DMS53 treated with DMSO at 0.1 percent for 48 hours (cell line): ENCODE results near the gene FTH1.
"Not testable (repeated sequence)": the region's sequence is repeated elsewhere in the genome, so short reads cannot be mapped to it uniquely, and the experiment has no call there.

Source experiments
- DNase-seq: peaks from one replicate; lab custom pipeline; 2025; ENCODE audit not compliant: unreplicated experiment; lab: John Stamatoyannopoulos, UW

The FTH1 gene

GRCh38 chr11:61964058-61964665, 3.3 kb downstream of the FTH1 start:
- no peak for DNase-seq

- DNase-seq = no peak
Measured at GRCh38 chr11:61963282-61964057, 4.0 kb downstream of the FTH1 start.

GRCh38 chr11:61963016-61963281, 4.5 kb downstream of the FTH1 start:
- no peak for DNase-seq

GRCh38 chr11:61962213-61963015, 5.0 kb downstream of the FTH1 start:
- no peak for DNase-seq

GRCh38 chr11:61961570-61962212, 5.7 kb downstream of the FTH1 start:
- DNase-seq = no peak

GRCh38 chr11:61960532-61960931, 6.9 kb downstream of the FTH1 start:
- no peak for DNase-seq

- DNase-seq = no peak
Measured at GRCh38 chr11:61959678-61960077, 7.8 kb downstream of the FTH1 start.

GRCh38 chr11:61959114-61959513, 8.3 kb downstream of the FTH1 start:
- no peak for DNase-seq

- DNase-seq = no peak
Measured at GRCh38 chr11:61958590-61958989, 8.8 kb downstream of the FTH1 start.

GRCh38 chr11:61957021-61957770, 10.2 kb downstream of the FTH1 start:
- no peak for DNase-seq

GRCh38 chr11:61956191-61957020, 11.0 kb downstream of the FTH1 start:
- DNase-seq = no peak

GRCh38 chr11:61955422-61956135, 11.9 kb downstream of the FTH1 start:
- DNase-seq = peak; percentile 38

GRCh38 chr11:61954851-61955421, 12.5 kb downstream of the FTH1 start:
- no peak for DNase-seq

- no peak for DNase-seq
Measured at GRCh38 chr11:61954106-61954850, 13.2 kb downstream of the FTH1 start.

GRCh38 chr11:61953632-61954031, 13.8 kb downstream of the FTH1 start:
- DNase-seq = not testable (repeated sequence)

- no peak for DNase-seq
Measured at GRCh38 chr11:61952882-61953281, 14.6 kb downstream of the FTH1 start.

- no peak for DNase-seq
Measured at GRCh38 chr11:61951484-61952135, 15.8 kb downstream of the FTH1 start.

GRCh38 chr11:61950035-61950547, 17.3 kb downstream of the FTH1 start, which contains the start of gene BEST1:
Gene BEST1 (plus strand): TSS chr11:61950351. CDS start chr11:61951807, 1,456 bp downstream.
- DNase-seq = no peak
